Measurements from ENCODE around the gene INTS13. TPM values are rescaled to one million over a fixed set of nuclear protein-coding genes. Genes with fewer than 3 reads are reported as not detected.

INTS13 gene
- polyA plus RNA-seq, 1 donor (not counting 4 experiments of a cell fraction or from before 2014, with no cell fraction given), result 38.7 TPM

DNA sequence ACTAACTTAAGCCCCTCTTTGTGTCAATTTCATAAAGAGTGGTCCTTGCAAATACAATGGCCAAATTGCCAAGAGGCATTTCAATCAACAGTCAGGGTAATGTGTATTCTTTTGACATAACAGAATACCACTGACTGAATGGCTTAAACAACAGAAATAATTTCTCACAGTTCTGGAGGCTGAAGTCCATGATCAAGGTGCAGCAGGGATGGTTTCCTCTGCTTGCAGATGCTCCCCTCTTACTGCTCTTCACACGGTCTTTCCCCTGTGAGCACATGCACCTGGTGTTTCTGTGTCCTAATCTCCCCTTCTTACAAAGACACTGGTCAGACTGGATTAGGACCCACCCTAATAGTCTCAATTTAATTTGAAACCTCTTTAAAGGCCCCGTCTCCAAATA is 32.4 kb upstream of the INTS13 start:
- no peaks in the 10 kb centered on the region for H4K20me1 ChIP-seq (ENCODE audit: control insufficient read depth, extremely low read depth, insufficient read depth, low read length)
- no peak overlapping the region for H3K9ac ChIP-seq (ENCODE audit: control insufficient read depth, extremely low read depth, insufficient read depth, low read length)
- H3K27ac ChIP-seq (ENCODE audit: control insufficient read depth, insufficient read depth, low read length), result no peak overlapping the region
- dilution Hi-C loops (cut with MboI; ENCODE audit: extremely low pct_ligation_motif_present, low sequenced_read_pairs), result no loop called here
- no peak overlapping the region for H2AFZ ChIP-seq (ENCODE audit: control insufficient read depth, low read length)
- no peak overlapping the region for H3K4me3 ChIP-seq (ENCODE audit: control insufficient read depth in 2 of 3, extremely low read depth in 1 of 3, insufficient read depth in 2 of 3, low read depth in 1 of 3, low read length in 3 of 3)
- no peaks in the 10 kb centered on the region for H3K27me3 ChIP-seq (ENCODE audit: control insufficient read depth, extremely low read depth, insufficient read depth, low read length)
- no peak overlapping the region for H3K4me2 ChIP-seq (ENCODE audit: control insufficient read depth, extremely low read depth, insufficient read depth, low read depth, low read length)
- DNase-seq (ENCODE audit: low read depth, low spot score) (no peak), FAIRE-seq (no peak)
- H3K9me3 ChIP-seq (ENCODE audit: control insufficient read depth, low read depth, low read length), result no peaks in the 10 kb centered on the region
- H3K9me1 ChIP-seq (ENCODE audit: control insufficient read depth, extremely low read depth, insufficient read depth, low read length), result no peaks in the 10 kb centered on the region
- no peaks in the 10 kb centered on the region for H3K4me1 ChIP-seq (ENCODE audit: control insufficient read depth, extremely low read depth, insufficient read depth, low read length)
- H3K36me3 ChIP-seq (ENCODE audit: control insufficient read depth in 2 of 2, extremely low read depth in 1 of 2, insufficient read depth in 2 of 2, low read length in 2 of 2), result peaks cover 12 to 15% of the 10 kb centered on the region in 2 experiments
- H3K79me2 ChIP-seq (ENCODE audit: control insufficient read depth, insufficient read depth, low read length), result no peaks in the 10 kb centered on the region
- no peak for TF ChIP-seq CTCF (optimal IDR thresholded peaks at IDR 0.05 in 1 of 3, IDR thresholded peaks at IDR 0.05 in 1 of 3, conservative IDR thresholded peaks at IDR 0.05 in 1 of 3; ENCODE audit: extremely low read depth in 1 of 3, insufficient read depth in 2 of 3, low read length in 3 of 3)
- no peak for TF ChIP-seq EZH2 (IDR thresholded peaks at IDR 0.05; ENCODE audit: low read length)

DNA sequence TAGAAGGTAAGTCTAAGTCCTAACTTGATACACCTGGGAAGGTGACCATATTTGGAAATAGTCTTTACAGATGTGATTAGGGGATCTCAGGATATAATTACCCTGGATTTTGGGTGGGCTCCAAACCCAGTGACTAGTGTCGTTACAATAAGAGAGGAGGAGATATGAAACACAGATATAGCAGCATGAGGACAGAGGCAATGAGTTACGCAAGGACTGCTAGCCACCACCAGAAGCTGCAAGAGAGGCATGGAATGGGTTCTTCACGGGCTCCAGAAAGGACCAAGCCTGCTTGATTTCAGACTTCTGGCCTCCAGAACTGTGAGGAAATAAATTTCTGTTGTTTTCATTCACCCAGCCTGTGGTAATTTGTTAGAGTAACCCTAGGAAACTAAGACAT is 29.1 kb upstream of the INTS13 start:
- no peaks in the 10 kb centered on the region for H3K9me1 ChIP-seq (ENCODE audit: control insufficient read depth, extremely low read depth, insufficient read depth, low read length)
- dilution Hi-C loops (cut with MboI; ENCODE audit: extremely low pct_ligation_motif_present, low sequenced_read_pairs), result no loop called here
- no peaks in the 10 kb centered on the region for H3K9me3 ChIP-seq (ENCODE audit: control insufficient read depth, low read depth, low read length)
- no peaks in the 10 kb centered on the region for H4K20me1 ChIP-seq (ENCODE audit: control insufficient read depth, extremely low read depth, insufficient read depth, low read length)
- H3K4me3 ChIP-seq (ENCODE audit: control insufficient read depth in 2 of 3, extremely low read depth in 1 of 3, insufficient read depth in 2 of 3, low read depth in 1 of 3, low read length in 3 of 3), result no peak overlapping the region
- FAIRE-seq (no peak), DNase-seq (ENCODE audit: low read depth, low spot score) (no peak)
- no peaks in the 10 kb centered on the region for H3K4me1 ChIP-seq (ENCODE audit: control insufficient read depth, extremely low read depth, insufficient read depth, low read length)
- TF ChIP-seq CTCF (optimal IDR thresholded peaks at IDR 0.05 in 1 of 3, IDR thresholded peaks at IDR 0.05 in 1 of 3, conservative IDR thresholded peaks at IDR 0.05 in 1 of 3; ENCODE audit: extremely low read depth in 1 of 3, insufficient read depth in 2 of 3, low read length in 3 of 3) (no peak), EZH2 (IDR thresholded peaks at IDR 0.05; ENCODE audit: low read length) (no peak)
- H3K27ac ChIP-seq (ENCODE audit: control insufficient read depth, insufficient read depth, low read length), result no peak overlapping the region
- peaks cover 6 to 10% of the 10 kb centered on the region in 2 experiments for H3K36me3 ChIP-seq (ENCODE audit: control insufficient read depth in 2 of 2, extremely low read depth in 1 of 2, insufficient read depth in 2 of 2, low read length in 2 of 2)
- H3K27me3 ChIP-seq (ENCODE audit: control insufficient read depth, extremely low read depth, insufficient read depth, low read length), result no peaks in the 10 kb centered on the region
- no peaks in the 10 kb centered on the region for H3K79me2 ChIP-seq (ENCODE audit: control insufficient read depth, insufficient read depth, low read length)
- no peak overlapping the region for H3K4me2 ChIP-seq (ENCODE audit: control insufficient read depth, extremely low read depth, insufficient read depth, low read depth, low read length)
- H3K9ac ChIP-seq (ENCODE audit: control insufficient read depth, extremely low read depth, insufficient read depth, low read length), result no peak overlapping the region
- H2AFZ ChIP-seq (ENCODE audit: control insufficient read depth, low read length), result no peak overlapping the region

Measured in keratinocyte (primary cell).